ENCODE results near the gene CNIH3.

Gene CNIH3

DNA sequence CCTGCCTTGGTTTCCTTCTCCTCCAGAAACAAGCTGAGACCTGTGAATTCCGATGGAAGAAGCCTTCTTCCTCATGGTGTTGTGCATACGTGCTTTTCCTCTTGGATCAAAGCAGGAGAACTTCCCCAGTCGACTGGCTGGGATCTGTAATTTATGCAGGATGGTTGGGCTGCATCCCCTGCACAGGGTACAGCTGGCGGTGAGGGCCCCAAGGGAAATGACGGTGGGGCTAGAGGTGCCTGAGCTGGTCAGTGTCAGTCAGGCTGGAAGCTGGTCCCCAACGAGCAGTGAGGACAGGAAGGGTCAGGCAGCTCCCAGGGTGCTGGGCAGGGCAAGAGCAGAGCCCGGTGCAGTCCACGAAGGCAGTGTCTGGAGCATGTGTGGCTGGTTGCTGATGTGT, 106.7 kb downstream of the CNIH3 start:
- DNase-seq (ENCODE audit: low read depth): no peak

DNA sequence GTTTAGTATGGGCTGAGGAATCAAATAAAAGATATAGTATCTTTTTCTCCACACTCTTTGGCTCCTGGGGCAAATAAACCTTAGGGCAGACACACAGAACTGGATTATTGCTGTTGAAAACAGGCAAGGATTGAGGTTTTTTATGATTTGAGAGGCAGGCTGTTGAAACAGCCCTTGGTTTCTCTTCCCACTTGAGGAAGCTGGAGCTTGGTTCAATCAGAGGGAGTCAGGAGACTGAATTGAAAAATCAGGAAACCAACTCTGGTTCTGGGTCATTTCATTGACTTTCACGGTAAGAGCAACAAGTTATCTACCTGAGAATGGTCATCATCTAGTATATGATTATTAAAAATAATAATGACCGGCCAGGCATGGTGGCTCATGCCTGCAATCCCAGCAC, 108.4 kb downstream of the CNIH3 start:
- DNase-seq (ENCODE audit: low read depth): no peak

DNA sequence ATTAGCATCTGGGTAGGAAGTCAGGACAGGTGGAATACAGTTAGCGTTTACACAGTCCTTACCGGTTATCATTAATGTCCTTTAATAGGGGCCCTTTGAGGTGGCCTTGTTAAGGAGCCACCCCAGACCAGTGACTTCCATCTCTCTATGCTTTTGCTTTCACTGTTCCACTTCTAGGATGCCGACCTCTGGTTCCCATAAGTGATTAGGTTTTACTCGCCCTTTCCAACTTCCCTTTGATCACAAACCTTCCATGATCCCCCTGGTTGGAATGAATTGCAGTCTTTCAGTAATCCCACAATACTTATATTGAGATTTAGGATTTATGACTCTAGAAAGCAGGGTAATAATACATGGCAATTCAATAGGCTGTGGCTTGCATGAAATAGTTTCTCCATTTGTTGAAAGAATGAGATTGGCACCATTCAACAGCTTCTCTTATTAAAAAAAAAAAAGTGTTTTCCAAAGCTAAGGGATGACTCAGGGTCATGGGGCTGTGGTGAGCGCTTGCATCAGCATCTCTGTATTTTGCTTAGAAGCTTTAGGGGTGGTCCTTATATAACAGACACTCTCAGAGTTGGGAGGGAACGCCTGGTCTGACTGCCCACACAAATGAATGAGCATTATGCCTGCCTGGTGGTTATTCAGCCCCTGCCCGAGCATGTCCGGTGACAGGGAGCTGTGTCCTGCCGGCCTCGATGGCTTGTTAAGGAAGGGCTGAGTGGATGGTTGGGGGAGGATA, 110.5 kb downstream of the CNIH3 start:
- DNase-seq (ENCODE audit: low read depth): no peak

DNA sequence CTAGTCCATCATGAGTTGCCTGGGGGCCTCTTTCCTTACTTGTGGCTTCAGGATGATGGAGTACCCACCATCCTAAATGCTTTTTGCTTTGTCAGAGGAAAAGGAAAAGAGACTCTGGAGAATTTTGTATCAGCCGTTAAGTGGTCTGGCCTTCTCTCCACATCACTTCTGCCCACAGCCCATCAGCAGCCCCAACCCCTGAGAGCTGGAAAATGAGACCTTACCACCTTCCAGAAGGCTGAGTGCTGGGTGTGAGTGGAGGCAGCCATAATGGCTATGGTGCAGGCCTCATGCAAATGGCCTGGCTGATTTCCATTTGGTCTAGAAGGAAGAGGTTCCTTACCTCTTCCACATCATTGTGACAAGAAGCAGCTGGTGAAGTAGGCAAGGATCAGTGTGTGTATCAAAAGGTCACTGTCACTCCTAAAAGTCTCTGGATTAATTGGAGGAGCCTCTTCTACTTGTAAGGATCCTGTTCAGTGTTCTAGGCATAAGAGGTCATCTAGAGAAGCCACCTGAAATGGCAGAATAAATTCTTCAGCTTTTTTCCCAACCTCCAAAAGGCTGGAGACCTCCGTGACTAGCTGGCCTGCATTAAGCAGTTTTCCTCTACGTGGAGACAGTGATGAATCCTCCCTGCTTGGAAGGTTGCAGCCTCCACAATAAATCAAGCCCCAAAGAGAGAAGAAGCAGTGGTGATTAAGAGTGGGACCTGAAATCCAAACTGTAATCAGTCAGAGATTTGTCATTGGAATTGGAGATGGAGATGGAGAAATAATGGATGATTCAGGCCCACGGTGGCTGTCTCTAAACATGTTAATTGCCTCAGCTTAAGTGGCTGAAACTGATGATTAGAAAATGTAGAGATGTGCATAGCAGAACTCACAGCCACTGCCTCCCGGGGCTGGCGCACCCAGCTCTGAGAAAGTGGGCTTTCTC, 111.5 kb downstream of the CNIH3 start:
- DNase-seq (ENCODE audit: low read depth): no peak

DNA sequence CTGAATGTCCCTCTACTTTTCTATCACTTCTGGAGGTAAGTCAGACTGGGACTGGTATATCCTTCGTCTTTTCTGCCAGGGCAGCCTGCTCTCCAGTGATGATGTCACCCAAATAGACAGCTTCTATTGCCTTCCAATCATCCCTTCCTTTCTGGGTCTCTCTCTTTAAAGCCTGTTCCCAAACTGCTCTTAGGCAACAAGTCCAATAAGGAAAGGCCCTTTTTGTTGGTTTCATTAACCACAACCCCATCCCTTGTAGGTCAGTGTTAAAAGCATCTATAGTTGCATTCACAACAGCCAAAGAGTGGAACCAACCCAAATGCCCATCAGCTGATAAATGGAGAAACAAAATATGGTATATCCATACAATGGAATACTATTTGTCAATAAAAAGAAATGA, 114.4 kb downstream of the CNIH3 start:
- DNase-seq (ENCODE audit: low read depth): no peak

DNA sequence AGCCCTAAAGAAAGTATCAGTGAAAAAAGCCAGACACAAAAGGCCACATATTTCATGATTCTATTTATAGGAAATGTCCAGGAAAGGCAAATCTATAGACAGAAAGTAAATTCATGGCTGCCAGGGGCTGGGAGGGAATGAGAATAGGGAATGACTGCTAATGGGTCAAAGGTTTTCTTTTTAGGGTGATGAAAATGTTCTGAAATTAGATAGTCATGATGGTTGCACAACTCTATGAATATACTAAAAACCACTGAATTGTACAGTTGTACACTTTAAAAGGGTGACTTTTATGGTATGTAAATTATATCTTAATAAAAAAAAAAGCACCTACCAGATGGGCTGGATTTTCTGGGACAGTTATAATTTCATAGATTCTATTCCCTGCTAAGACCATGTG, 114.8 kb downstream of the CNIH3 start:
- DNase-seq (ENCODE audit: low read depth): no peak

DNA sequence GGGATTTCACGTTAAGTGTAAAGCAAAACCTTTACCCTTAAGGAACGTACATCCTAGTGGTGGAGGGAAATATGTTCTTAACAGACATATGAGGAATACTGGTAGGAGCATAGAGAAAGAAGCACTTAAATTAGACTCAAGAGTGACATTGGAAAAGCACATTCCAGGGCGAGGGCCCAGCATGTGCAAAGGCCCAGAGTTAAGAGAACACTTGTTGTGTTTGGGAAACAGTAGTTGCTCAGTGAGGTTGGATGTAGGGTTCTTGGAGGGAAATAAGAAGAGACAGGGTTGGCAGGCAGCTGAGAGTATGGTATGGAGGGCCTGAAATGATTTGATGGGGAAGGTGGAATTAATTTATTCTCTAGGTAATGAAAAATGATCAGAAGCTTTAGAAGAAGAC, 115.5 kb downstream of the CNIH3 start:
- DNase-seq (ENCODE audit: low read depth): no peak

DNA sequence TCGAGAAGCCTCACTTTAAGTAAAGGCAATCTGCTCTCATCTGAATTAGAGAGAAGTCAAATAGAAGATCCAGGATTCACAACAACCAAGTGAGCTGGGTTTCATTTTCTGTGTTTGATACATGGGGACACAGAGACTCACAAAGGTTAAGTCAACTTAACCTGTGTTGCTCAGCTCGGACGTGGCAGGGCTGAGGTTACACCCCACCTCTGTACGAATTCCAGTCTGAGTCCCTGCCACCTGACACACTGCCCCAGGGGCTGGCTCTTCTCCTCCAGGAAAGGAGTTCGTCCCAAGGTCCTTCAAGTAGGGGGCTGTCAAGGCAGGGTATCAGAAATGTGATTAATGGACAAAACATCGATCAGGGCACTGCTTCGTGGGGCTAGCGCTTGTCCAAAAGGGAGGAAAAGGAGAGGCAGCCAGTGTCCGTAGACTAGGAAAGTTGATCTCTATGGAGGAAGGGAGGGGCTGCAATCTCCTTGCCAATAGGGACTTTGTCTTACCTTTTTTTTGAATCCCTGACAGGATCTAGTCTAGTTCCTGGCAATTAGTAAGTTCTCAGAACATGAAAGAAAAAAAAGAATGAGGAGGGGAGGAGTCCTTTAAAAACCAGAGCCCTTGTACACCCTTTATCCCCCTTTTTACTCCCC, 116.4 kb downstream of the CNIH3 start:
- DNase-seq (ENCODE audit: low read depth): no peak

DNA sequence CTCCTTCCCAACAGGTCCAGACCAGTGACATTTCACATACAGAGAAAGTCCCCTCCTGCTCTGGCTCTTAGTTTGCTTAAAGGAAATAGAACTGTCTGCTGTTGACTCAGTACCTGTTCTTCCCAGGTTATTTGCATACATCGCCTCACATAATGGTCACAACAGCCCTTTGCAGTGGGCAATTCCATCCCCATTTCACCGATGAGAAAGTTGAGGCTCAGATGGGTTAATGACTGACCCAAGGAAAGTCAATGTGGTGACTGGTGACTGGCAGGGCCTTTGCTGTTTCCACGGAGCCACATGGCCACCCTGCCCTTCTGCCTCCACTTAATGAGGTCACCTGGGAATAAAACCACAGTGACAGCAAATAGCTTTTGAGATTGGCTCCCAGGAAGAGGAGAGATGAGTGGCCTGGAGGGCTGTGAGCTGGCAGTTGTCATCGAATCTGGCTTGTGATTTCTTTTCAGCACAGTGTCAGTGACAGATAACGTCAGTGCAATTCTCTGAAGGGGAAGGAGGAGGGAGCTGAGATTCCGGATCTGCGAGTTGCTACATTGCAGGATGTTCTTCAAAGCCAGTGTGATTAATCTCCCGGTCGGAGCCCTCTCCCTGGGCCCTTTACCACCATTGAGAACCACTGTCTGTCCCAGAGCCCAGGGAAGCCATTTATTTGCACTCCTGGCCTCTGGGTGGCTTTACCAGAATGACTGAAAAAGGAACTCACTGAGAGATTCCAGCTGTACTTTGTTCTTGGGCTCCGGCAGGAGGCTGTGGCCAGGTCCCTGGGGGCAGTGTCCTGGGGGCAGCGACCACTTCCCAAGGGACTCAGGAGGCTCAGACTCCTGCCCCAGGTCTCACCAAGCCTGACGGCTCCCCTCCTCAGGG, 117.2 kb downstream of the CNIH3 start:
- DNase-seq (ENCODE audit: low read depth): no peak

DNA sequence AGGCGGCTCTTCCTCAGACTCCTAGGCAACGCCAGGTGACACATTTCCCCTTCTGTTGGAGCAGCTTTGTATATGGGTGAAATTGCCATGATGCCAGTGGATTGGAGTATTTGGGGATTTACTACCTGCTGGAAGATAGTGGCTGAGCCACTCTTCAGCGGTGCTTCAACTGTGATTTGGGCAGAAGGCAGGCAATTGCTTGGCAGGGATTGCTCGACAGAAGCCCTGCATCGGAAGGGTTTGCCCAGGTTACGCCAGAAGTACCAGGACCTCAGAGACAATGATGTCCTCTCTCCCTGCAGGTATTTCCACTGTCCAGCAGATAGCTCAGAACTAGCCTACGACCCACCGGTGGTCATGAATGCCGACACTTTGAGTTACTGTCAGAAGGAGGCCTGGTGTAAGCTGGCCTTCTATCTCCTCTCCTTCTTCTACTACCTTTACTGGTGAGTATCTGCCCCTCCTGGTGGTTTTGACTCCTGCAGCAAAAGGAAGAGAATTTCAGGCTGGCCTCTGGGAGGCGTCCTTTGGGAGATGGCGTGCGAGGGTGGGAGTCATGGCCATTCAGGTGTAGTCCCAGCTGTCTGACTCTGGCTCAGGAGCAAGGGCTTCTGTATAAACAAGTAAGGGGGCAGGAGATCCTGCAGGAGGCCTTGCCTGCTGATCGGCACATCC, 118.3 kb downstream of the CNIH3 start:
- no peak for DNase-seq (ENCODE audit: low read depth)

DNA sequence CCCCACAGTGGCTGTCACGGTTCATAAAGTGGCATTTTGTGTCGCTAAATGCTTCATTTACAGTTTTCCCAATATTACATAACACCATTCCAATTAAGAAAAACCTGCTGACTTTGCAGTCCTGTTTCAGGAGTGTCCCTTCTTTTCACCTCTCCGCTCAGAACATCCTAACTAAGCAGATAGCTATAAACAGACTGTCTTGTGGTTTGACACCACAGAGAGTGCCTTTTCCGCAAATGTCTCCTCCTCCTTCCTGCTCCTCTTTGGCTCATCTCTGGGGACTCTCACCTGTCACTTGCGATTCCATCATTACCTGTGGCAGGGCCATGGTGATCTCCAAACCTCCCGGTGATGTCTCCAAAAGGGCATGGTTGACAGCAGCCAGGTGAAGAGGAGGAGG, 119.0 kb downstream of the CNIH3 start:
- DNase-seq (ENCODE audit: low read depth): no peak

DNA sequence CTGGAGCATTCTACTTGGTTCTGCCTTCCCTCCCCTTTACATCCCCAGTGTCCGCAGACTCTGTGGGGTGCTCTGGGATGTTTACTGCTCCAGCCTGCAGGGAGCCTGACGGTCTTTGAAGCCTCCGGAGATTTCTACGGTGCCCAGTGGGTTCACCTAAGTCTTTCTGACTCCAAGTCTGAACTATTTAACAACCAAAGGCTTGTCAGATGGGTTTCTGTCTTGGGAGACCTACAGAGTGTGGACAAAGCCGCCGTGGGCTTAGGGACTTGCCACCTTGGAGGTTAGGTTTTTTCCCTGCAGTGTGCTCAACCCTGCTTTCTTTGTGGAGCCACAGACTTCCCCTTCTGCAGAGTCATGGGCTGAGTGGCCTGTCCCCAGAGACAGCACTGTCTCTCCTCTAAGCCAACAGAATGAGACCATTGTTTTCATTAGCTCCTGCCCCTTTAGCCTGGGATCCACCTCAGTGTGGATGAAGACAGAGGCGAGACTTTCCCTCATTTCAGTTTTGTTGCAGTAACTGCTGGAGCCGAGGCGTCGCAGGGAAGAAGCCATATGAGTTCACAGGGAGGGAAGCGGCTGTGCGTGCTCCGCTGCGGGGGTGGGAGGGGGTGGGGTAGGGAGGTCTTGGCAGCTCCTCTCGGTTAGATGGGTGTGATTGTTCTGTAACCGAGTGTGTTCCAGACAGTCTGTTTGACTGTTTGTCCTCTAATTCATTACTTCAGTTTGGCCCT, 120.7 kb downstream of the CNIH3 start:
- DNase-seq (ENCODE audit: low read depth): no peak

DNA sequence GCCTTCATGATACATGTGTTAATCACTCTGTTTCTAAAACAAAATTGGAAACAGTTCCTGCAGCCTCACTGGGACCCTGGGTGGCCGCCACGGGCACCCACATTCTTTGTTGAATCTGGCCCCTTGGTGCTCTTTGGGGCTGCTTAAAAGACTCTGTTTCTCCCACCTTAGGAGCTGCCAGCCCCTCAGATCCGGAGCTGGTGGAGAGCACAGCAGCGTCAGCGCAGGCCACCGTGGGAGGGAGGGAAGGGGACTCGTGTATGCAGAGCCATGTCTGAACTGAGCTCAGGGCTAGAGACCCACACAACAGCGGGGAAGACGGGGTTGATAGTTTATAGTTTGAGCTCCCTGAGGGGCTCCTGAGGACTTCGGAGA, 121.2 kb downstream of the CNIH3 start:
- no peak for DNase-seq (ENCODE audit: low read depth)

DNA sequence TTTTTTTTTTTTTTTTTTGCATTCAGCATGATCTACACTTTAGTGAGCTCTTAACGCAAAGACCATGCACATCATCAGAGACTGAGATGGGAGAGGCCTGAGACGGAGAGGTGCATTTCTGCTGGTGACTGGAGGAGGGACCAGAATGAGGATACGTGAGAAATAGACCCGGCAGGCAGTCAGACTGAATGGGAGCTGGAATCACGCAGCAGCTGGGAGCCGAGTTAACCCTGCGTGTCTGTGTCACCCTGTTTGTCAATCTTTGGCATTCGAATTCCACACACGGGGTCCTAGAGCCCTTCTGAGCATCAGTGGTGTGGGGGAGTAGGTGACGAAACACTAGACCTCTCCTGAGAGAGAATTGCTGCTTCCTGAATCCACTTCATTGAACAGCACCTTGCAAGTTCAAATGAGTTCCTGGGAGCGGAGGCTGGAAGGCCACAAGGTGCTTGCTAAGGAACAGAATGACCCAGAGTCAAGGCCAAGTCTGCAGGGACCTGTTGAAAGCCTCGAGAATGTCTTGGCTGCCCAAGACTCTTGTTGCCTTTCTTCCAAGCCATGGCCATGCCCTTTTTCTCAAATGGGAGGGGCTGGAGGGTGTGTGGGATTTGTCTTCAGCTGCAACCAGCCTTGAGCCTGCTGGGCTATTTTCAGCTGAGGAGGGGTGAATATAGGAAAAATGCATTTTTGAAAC, 123.3 kb downstream of the CNIH3 start:
- no peak for DNase-seq (ENCODE audit: low read depth)

DNA sequence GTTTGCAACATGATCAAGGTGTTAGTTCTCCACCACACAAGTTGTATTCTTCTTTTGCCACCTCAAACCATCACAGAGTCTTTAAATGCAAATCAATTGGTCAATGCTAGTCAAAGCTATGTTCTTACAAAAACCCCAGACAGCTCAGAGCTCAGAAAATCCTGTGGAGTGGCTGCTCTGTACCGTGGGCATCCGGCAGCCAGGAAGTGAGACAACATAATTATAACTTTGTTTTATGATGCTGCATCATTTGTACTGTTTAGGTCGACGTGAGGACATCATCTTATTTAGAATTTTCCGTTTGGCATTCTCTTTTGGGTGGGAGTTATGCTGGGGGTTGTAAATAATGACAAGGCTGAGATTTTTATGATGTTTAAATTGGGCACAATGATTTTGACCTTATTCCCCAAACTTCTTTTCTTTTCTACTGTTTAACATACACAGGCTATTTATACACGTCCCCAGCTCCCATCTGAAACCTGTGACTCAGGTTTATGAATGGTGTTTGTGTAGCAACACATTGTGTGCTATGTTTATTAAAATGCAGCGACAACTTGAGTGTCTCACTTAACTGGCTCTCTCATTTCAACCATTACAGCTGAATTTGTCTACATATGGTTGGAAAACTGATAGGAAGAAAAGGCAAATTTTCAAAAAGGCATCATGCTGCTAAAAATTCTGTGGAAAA, 124.0 kb downstream of the CNIH3 start:
- no peak for DNase-seq (ENCODE audit: low read depth)

DNA sequence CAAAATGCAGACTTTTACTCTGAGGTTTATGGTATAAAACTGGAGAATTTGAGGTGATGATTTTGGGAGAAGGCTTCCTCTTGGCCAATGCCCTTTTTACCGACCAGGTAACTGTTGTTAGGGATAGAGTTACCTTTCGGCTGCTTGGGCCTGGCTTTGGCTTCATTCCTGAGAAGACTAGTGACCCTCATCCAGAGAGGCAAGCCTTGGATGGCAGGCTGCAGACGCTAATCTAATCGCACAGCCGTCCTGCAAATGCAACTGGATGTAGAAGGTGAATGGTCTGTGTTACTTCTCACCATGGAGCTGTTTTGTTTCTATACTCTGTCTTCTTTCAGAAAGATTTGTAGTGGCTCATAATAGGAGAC, 124.6 kb downstream of the CNIH3 start:
- no peak for DNase-seq (ENCODE audit: low read depth)

DNA sequence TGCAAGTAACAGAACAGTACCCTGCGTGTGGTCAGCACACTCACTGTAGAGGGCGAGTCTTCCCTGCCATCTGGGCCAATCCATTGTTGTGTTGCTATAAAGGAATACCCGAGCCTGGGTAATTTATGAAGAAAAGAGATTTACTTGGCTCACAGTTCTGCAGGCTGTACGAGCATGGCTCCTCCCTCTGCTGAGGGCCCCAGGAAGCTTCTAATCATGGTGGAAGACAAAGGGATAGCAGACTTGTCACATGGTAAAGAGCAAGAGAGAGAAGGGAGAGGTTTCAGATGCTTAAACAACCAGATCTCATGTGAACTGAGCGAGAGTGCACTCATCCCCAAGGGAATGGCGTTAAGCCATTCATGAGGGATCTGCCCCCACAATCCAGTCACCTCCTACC, 126.2 kb downstream of the CNIH3 start:
- no peak for DNase-seq (ENCODE audit: low read depth)

DNA sequence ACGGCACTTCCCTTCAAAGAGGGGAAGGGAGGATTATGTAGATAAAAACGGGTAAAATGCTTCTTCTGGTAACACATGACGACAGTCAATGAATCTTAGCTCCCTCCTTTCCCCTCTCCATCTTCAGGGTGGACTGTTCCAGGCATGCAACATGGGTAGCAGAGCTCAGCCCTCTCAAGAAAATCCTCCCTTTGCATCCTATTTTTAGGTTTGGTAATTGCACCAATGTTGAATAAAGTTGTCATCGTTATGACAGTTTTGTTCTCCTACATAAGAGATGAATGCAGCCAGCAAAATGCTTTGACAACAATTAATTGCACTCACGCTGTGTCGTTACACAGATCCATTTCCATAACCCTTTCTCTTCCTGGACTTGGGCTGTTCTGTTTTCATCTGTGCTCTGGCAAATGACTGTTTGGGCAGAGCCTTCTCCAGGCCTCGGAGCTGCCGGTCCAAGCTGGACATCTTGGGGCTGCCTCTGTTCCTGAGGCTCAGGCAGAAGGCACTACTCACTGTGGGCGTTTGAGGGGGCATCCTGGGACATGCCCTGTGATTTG, 127.6 kb downstream of the CNIH3 start:
- DNase-seq (ENCODE audit: low read depth): no peak

DNA sequence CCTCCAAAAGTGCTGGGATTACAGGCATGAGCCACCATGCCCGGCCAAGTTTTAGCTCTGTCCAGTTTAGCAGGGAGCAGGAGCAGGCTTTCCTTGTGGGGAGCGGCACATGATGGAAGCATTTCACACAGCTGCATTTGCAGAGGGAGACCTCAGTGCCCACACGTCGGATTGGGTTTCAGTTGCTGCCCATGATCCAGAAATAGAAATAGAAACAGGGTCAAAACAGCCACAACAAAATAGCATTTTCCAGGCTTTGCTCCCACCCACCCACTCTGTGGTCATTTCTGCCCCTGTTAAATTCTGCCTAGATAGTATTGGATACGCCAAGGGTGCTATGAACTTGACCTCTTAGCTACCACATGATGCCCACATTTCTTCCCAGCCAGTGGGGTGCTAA, 128.4 kb downstream of the CNIH3 start:
- no peak for DNase-seq (ENCODE audit: low read depth)

All from T-helper 22 cell (primary cell).